DND-41 (cell line): Measurements from ENCODE around the gene PLCB4.

ENCODE experiments used
- ATAC-seq: fragments of 200-7000 bp; cut with Tn5 transposase; 3 replicates; pipeline ENCODE4 v1.9.1; 2021; ENCODE audit warnings: low read depth; ENCODE audit not compliant: insufficient read depth
- DNase-seq: peaks from one replicate; pipeline ENCODE4 v3.0.0-alpha.2; 2020
- H2AFZ ChIP-seq: 2 replicates; pipeline ENCODE4 v1.6.0; 2012; ENCODE audit warnings: low read depth, low read length
- H3K27ac ChIP-seq: 2 replicates; pipeline ENCODE4 v1.5.1; 2012; ENCODE audit warnings: low read length, inconsistent platforms
- H3K27me3 ChIP-seq: fragments of 200-600 bp; sonication (generic); 2 replicates; pipeline ENCODE4 v1.6.0; 2012; ENCODE audit warnings: low read length, mild to moderate bottlenecking, inconsistent platforms; ENCODE audit not compliant: insufficient read depth, poor library complexity
- H3K36me3 ChIP-seq: 2 replicates; pipeline ENCODE4 v1.5.1; 2012; ENCODE audit warnings: low read length, inconsistent platforms; ENCODE audit not compliant: insufficient read depth
- H3K4me1 ChIP-seq: 2 replicates; pipeline ENCODE4 v1.5.1; 2012; ENCODE audit warnings: mild to moderate bottlenecking, low read length; ENCODE audit not compliant: insufficient read depth
- H3K4me2 ChIP-seq: 2 replicates; pipeline ENCODE4 v1.6.0; 2012; ENCODE audit warnings: mild to moderate bottlenecking, moderate library complexity, low read length, inconsistent platforms; ENCODE audit not compliant: insufficient read depth
- H3K4me3 ChIP-seq, 2 experiments: fragments of 200-600 bp in 1 of 2; shearing (Covaris generic) in 1 of 2; 2 replicates each; pipeline ENCODE4 v1.5.1; 2012 to 2016; ENCODE audit warnings: inconsistent platforms in 2 of 2, low read length in 2 of 2, mild to moderate bottlenecking in 2 of 2, low read depth in 1 of 2, moderate library complexity in 1 of 2
- H3K79me2 ChIP-seq: 2 replicates; pipeline ENCODE4 v1.6.0; 2012; ENCODE audit warnings: low read length, inconsistent platforms; ENCODE audit not compliant: insufficient read depth
- H3K9ac ChIP-seq: 2 replicates; pipeline ENCODE4 v1.6.0; 2012; ENCODE audit warnings: low read depth, mild to moderate bottlenecking, inconsistent platforms, low read length, moderate library complexity
- H3K9me3 ChIP-seq: 2 replicates; pipeline ENCODE4 v1.5.1; 2012; ENCODE audit warnings: low read length, moderate library complexity, mild to moderate bottlenecking, inconsistent platforms; ENCODE audit not compliant: insufficient read depth, severe bottlenecking
- H4K20me1 ChIP-seq: 2 replicates; pipeline ENCODE4 v1.6.0; 2012; ENCODE audit warnings: low read length; ENCODE audit not compliant: insufficient read depth
- EZH2 ChIP-seq: IDR thresholded peaks from 3 replicates; pipeline ENCODE4 v1.6.1; 2012; ENCODE audit warnings: borderline replicate concordance, low read depth, mild to moderate bottlenecking, moderate library complexity, low read length, inconsistent platforms; ENCODE audit not compliant: severe bottlenecking
- TF ChIP-seq, protein P1 (sequence below): IDR thresholded peaks from 2 replicates; pipeline ENCODE4 v1.5.1; 2012; ENCODE audit warnings: borderline replicate concordance, low read length, moderate library complexity, mild to moderate bottlenecking; ENCODE audit not compliant: poor library complexity, severe bottlenecking; ENCODE audit errors: extremely low read depth

Gene PLCB4

DNA sequence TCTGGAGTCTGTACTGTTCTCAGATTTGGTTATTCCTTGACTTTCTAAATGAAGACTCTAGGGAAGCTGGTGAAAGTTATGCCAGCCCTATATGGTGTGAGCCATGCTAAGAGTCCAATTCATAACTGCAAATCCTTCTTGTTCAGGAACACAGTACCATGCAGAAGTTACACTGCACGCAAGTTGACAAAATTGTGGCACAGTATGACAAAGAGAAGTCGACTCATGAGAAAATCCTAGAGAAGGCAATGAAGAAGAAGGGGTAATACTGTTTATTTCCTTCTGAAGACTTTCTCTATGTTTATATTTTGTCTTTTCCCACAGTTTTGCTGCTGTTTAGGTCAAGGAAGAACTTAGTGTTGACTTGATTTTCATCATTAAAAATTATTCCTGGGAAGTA lies 384.3 kb downstream of the PLCB4 start:
- Histone ChIP-seq H3K9me3 (no peaks in the 10 kb centered on the region), H3K79me2 (no peaks in the 10 kb centered on the region), H3K4me2 (no peak overlapping the region), H3K27me3 (no peaks in the 10 kb centered on the region), H3K36me3 (no peaks in the 10 kb centered on the region), H2AFZ (no peak overlapping the region), H3K9ac (no peak overlapping the region), H3K4me3 (no peak overlapping the region), H3K4me1 (no peaks in the 10 kb centered on the region), H3K27ac (no peak overlapping the region), H4K20me1 (no peaks in the 10 kb centered on the region)
- DNase-seq: no peak
- TF ChIP-seq EZH2: no peak
- TF ChIP-seq, protein P1, sequence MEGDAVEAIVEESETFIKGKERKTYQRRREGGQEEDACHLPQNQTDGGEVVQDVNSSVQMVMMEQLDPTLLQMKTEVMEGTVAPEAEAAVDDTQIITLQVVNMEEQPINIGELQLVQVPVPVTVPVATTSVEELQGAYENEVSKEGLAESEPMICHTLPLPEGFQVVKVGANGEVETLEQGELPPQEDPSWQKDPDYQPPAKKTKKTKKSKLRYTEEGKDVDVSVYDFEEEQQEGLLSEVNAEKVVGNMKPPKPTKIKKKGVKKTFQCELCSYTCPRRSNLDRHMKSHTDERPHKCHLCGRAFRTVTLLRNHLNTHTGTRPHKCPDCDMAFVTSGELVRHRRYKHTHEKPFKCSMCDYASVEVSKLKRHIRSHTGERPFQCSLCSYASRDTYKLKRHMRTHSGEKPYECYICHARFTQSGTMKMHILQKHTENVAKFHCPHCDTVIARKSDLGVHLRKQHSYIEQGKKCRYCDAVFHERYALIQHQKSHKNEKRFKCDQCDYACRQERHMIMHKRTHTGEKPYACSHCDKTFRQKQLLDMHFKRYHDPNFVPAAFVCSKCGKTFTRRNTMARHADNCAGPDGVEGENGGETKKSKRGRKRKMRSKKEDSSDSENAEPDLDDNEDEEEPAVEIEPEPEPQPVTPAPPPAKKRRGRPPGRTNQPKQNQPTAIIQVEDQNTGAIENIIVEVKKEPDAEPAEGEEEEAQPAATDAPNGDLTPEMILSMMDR: no peak
- no peak for ATAC-seq

DNA sequence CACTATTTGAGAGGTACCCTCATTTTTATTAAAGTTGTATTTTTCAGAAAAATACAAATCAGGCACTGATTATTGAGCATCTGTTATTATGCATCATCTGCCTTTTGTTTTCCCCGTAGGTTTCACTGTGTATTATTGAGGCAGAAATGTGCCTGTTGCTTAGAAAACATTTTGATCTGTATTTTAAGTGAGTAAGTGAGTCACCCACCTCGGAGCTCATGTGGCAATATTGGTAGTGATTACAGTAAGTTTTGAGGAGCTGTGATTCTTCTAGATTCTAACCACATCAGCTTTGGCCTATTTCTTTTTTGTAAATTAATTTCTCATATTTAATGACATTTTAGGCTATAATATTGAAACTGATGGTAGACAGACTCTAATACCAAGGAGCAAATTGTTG lies 385.9 kb downstream of the PLCB4 start:
- Histone ChIP-seq H3K27ac (no peak overlapping the region), H3K4me1 (no peaks in the 10 kb centered on the region), H2AFZ (no peak overlapping the region), H4K20me1 (no peaks in the 10 kb centered on the region), H3K9me3 (no peaks in the 10 kb centered on the region), H3K36me3 (no peaks in the 10 kb centered on the region), H3K4me3 (no peak overlapping the region), H3K9ac (no peak overlapping the region), H3K4me2 (no peak overlapping the region), H3K79me2 (no peaks in the 10 kb centered on the region), H3K27me3 (no peaks in the 10 kb centered on the region)
- TF ChIP-seq EZH2: no peak
- TF ChIP-seq, protein P1: no peak
- no peak for ATAC-seq
- DNase-seq: no peak

DNA sequence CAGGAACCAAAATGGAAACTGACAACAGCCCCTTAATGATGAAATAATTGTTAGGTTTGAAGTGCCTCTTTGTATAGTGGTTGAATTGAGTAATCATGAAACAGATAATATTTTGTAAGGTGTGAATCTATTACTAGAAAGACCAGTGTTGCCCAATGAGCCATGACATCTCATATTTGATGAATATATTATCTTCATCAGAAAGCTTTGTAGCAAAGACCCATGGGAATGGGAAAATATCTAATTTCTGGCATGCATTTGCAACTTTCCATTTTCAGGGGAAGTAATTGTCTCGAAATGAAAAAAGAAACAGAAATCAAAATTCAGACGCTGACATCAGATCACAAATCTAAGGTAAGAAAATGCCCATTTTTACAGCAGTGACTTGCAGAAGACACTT lies 388.2 kb downstream of the PLCB4 start:
- no peak for ATAC-seq
- no peaks in the 10 kb centered on the region for H3K4me1 ChIP-seq
- no peaks in the 10 kb centered on the region for H4K20me1 ChIP-seq
- no peak for DNase-seq
- H3K4me2 ChIP-seq: no peak overlapping the region
- no peaks in the 10 kb centered on the region for H3K36me3 ChIP-seq
- H3K27ac ChIP-seq: no peak overlapping the region
- no peak overlapping the region for H3K9ac ChIP-seq
- no peak overlapping the region for H2AFZ ChIP-seq
- H3K79me2 ChIP-seq: no peaks in the 10 kb centered on the region
- H3K27me3 ChIP-seq: no peaks in the 10 kb centered on the region
- H3K9me3 ChIP-seq: peaks cover 5% of the 10 kb centered on the region
- no peak overlapping the region for H3K4me3 ChIP-seq
- no peak for TF ChIP-seq EZH2
- TF ChIP-seq, protein P1: no peak
